ENCODE data around the gene LCE1B.

Gene LCE1B

DNA sequence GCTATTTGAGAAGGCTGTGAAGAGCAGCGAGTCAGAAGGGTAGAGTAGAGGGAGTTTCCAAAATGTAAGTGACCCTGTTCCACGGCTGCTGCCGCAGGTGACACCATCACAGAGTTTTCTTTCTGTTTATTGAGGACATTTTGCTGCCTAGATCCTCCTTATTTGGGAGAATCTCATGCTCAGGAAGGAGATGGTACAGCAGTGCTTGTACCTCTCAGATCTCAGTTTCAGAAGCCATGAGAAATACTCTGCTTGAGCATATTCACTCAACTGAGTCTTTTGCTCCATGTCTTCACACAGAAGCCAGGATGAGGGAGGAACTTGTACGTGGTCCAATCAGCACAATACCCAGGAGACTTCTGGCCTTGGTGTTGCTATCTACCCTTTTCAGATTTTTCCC lies 49.6 kb downstream of the LCE1B start:
- H3K4me3 Mint-ChIP-seq: no peak overlapping the region
- peaks cover 5% of the 10 kb centered on the region for H3K9me3 Mint-ChIP-seq
- no peaks in the 10 kb centered on the region for H3K27me3 Mint-ChIP-seq (ENCODE audit: low read depth)
- TF ChIP-seq CTCF (IDR thresholded peaks at IDR 0.05; ENCODE audit: unreplicated experiment in 3 of 3): no peak
- H3K27ac Mint-ChIP-seq: no peak overlapping the region
- no peaks in the 10 kb centered on the region for H3K36me3 Mint-ChIP-seq (ENCODE audit: low read depth)
- no peaks in the 10 kb centered on the region for H3K4me1 Mint-ChIP-seq
